Measurements from ENCODE around the gene ADGB. TPM values are rescaled to one million over a fixed set of nuclear protein-coding genes. Genes with fewer than 3 reads are reported as not detected.

Gene ADGB
- total RNA-seq, 1 donor from 2014 or later, result not detected

DNA sequence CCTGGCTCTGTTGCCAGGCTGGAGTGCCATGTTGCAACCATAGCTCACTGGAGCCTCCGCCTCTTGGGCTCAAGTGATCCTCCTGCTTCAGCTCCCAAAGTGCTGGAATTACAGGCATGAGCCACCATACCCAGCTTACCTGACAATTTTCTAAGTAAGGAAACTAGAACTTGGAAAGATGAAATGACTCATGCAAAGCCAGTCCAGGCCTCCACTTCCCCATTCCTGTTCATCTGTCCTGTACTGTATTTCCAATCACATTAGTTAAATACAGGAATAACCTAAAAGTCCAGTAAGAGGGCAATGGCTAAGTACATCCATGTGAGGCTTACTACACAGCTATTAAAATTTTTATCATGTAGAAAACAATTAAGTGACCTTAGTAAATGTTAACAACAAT, 8.3 kb upstream of the ADGB start:
- H3K27me3 ChIP-seq, result no peaks in the 10 kb centered on the region
- no peaks in the 10 kb centered on the region for H3K36me3 ChIP-seq
- intact Hi-C loops (cut with DNase I), result no loop called here
- no peak overlapping the region for H3K27ac ChIP-seq
- no peak for TF ChIP-seq POLR2AphosphoS5 (IDR thresholded peaks at IDR 0.05; ENCODE audit: insufficient read depth in 1 of 2, low read depth in 1 of 2)
- TF ChIP-seq POLR2A (IDR thresholded peaks at IDR 0.05), result no peak
- TF ChIP-seq, protein P1, sequence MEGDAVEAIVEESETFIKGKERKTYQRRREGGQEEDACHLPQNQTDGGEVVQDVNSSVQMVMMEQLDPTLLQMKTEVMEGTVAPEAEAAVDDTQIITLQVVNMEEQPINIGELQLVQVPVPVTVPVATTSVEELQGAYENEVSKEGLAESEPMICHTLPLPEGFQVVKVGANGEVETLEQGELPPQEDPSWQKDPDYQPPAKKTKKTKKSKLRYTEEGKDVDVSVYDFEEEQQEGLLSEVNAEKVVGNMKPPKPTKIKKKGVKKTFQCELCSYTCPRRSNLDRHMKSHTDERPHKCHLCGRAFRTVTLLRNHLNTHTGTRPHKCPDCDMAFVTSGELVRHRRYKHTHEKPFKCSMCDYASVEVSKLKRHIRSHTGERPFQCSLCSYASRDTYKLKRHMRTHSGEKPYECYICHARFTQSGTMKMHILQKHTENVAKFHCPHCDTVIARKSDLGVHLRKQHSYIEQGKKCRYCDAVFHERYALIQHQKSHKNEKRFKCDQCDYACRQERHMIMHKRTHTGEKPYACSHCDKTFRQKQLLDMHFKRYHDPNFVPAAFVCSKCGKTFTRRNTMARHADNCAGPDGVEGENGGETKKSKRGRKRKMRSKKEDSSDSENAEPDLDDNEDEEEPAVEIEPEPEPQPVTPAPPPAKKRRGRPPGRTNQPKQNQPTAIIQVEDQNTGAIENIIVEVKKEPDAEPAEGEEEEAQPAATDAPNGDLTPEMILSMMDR (IDR thresholded peaks at IDR 0.05), result no peak
- H3K4me3 ChIP-seq, result no peak overlapping the region
- H3K9me3 ChIP-seq, result no peaks in the 10 kb centered on the region
- no peaks in the 10 kb centered on the region for H3K4me1 ChIP-seq
- DNase-seq (ENCODE audit: extremely low spot score in 2 of 2), result no peak

DNA sequence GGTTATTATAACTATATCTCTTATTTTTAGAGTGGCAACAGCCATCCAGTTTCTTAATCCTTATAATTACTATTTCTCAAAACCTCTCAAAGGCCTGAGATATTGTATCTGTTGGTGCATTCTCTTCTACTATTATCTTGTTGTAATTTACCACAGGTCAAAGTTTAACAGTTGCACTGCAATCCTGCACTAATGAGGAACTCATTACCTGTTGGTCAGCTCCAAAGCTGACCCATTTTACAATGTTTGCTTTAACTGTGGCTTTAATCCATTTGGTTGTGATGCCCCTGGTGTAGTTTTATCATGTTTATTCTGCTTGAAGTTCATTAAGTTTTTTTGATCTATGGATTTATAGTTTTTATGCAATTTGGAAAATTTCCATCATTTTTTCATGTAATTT, 6.3 kb upstream of the ADGB start:
- no peak for DNase-seq (ENCODE audit: extremely low spot score in 2 of 2)
- H3K4me1 ChIP-seq, result no peaks in the 10 kb centered on the region
- H3K4me3 ChIP-seq, result no peak overlapping the region
- H3K27me3 ChIP-seq, result no peaks in the 10 kb centered on the region
- TF ChIP-seq POLR2AphosphoS5 (IDR thresholded peaks at IDR 0.05; ENCODE audit: insufficient read depth in 1 of 2, low read depth in 1 of 2) (no peak), POLR2A (IDR thresholded peaks at IDR 0.05) (no peak)
- TF ChIP-seq, protein P1 (IDR thresholded peaks at IDR 0.05), result no peak
- H3K9me3 ChIP-seq, result no peaks in the 10 kb centered on the region
- H3K36me3 ChIP-seq, result no peaks in the 10 kb centered on the region
- H3K27ac ChIP-seq, result no peak overlapping the region
- intact Hi-C loops (cut with DNase I), result no loop called here

DNA sequence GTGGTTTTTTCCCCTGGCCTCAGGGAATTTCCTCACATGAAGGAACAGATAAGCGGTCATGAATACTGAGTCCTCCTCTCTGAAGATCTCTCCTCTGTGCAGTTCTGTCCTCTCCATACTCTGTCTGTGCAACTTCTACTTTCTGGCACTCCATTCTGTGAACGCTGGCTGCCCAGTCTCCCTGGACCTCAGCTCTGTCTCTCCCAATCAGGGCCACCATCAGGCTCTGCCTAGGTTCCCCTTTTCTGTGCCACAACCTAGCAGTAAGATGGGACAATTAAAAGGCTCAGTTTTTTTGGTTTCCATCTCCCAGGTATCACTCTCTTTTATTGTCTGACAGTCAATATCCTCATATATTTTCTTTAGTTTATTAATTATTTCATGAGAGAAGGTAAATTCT, 4.8 kb upstream of the ADGB start:
- H3K9me3 ChIP-seq, result no peaks in the 10 kb centered on the region
- no peaks in the 10 kb centered on the region for H3K36me3 ChIP-seq
- H3K4me3 ChIP-seq, result no peak overlapping the region
- no peak overlapping the region for H3K27ac ChIP-seq
- intact Hi-C loops (cut with DNase I), result no loop called here
- H3K4me1 ChIP-seq, result peaks cover 2% of the 10 kb centered on the region
- TF ChIP-seq POLR2AphosphoS5 (IDR thresholded peaks at IDR 0.05; ENCODE audit: insufficient read depth in 1 of 2, low read depth in 1 of 2) (no peak), POLR2A (IDR thresholded peaks at IDR 0.05) (no peak)
- TF ChIP-seq, protein P1 (IDR thresholded peaks at IDR 0.05), result no peak
- H3K27me3 ChIP-seq, result no peaks in the 10 kb centered on the region
- no peak for DNase-seq (ENCODE audit: extremely low spot score in 2 of 2)

GRCh38 chr6:146594495-146594894, 4.3 kb upstream of the ADGB start:
- no peak for DNase-seq (ENCODE audit: extremely low spot score in 2 of 2)

GRCh38 chr6:146595972-146596731, 2.6 kb upstream of the ADGB start:
- intact Hi-C loops (cut with DNase I), result no loop called here
- no peaks in the 10 kb centered on the region for H3K9me3 ChIP-seq
- H3K4me1 ChIP-seq, result peaks cover 4% of the 10 kb centered on the region
- TF ChIP-seq POLR2A (IDR thresholded peaks at IDR 0.05) (no peak), POLR2AphosphoS5 (IDR thresholded peaks at IDR 0.05; ENCODE audit: insufficient read depth in 1 of 2, low read depth in 1 of 2) (no peak)
- TF ChIP-seq, protein P1 (IDR thresholded peaks at IDR 0.05), result no peak
- H3K27me3 ChIP-seq, result no peaks in the 10 kb centered on the region
- H3K4me3 ChIP-seq, result no peak overlapping the region
- DNase-seq (ENCODE audit: extremely low spot score in 2 of 2), result no peak
- no peaks in the 10 kb centered on the region for H3K36me3 ChIP-seq
- no peak overlapping the region for H3K27ac ChIP-seq

More at GRCh38 chr6:146594495-146594894, 4.3 kb upstream of the ADGB start:
- Histone ChIP-seq H3K4me1 (peaks cover 4% of the 10 kb centered on the region), H3K9me3 (no peaks in the 10 kb centered on the region), H3K4me3 (no peak overlapping the region), H3K27me3 (no peaks in the 10 kb centered on the region), H3K36me3 (no peaks in the 10 kb centered on the region), H3K27ac (no peak overlapping the region)
- intact Hi-C loops (cut with DNase I), result no loop called here
- TF ChIP-seq POLR2A (IDR thresholded peaks at IDR 0.05), result no peak
- TF ChIP-seq, protein P1 (IDR thresholded peaks at IDR 0.05), result no peak
- TF ChIP-seq POLR2AphosphoS5 (IDR thresholded peaks at IDR 0.05; ENCODE audit: insufficient read depth in 1 of 2, low read depth in 1 of 2), result no peak
